Measurements from ENCODE around the gene DNAJC5G.

DNAJC5G gene

GRCh38 chr2:27323596-27324285, 48.5 kb downstream of the DNAJC5G start:
- TF ChIP-seq EP300 (IDR thresholded peaks at IDR 0.05; ENCODE audit: borderline replicate concordance) (no peak), CEBPB (IDR thresholded peaks at IDR 0.05) (no peak), FOXM1 (IDR thresholded peaks at IDR 0.05; ENCODE audit: borderline replicate concordance, low read depth) (no peak), TCF12 (IDR thresholded peaks at IDR 0.05; ENCODE audit: low read depth) (no peak), RAD21 (IDR thresholded peaks at IDR 0.05; ENCODE audit: low read depth) (no peak), NFIC (IDR thresholded peaks at IDR 0.05) (no peak), YY1 (IDR thresholded peaks at IDR 0.05; ENCODE audit: low read depth) (no peak), EGR1 (IDR thresholded peaks at IDR 0.05) (no peak), TAF1 (IDR thresholded peaks at IDR 0.05; ENCODE audit: low read depth) (no peak), TEAD4 (IDR thresholded peaks at IDR 0.05) (no peak), ZBTB7A (IDR thresholded peaks at IDR 0.05; ENCODE audit: low read depth) (no peak)

GRCh38 chr2:27324720-27325119, 49.5 kb downstream of the DNAJC5G start:
- TF ChIP-seq EGR1 (IDR thresholded peaks at IDR 0.05) (no peak), TAF1 (IDR thresholded peaks at IDR 0.05; ENCODE audit: low read depth) (no peak), TEAD4 (IDR thresholded peaks at IDR 0.05) (no peak), ZBTB7A (IDR thresholded peaks at IDR 0.05; ENCODE audit: low read depth) (no peak), MAX (IDR thresholded peaks at IDR 0.05) (no peak), RAD21 (IDR thresholded peaks at IDR 0.05; ENCODE audit: low read depth) (no peak), YY1 (IDR thresholded peaks at IDR 0.05; ENCODE audit: low read depth) (no peak), NFIC (IDR thresholded peaks at IDR 0.05) (no peak), CREB1 (IDR thresholded peaks at IDR 0.05; ENCODE audit: low read depth) (no peak), TCF12 (IDR thresholded peaks at IDR 0.05; ENCODE audit: low read depth) (no peak)
